Fibroblast of mammary gland (primary cell): Measurements from ENCODE around the gene MAP4K3.

ENCODE experiments used
- DNase-seq: peaks from one replicate; pipeline ENCODE4 v3.0.0-alpha.2; 2010; ENCODE audit warnings: low read depth
- H3K4me3 ChIP-seq: 2 replicates; pipeline ENCODE4 v1.5.1; 2011; ENCODE audit warnings: low read depth, mild to moderate bottlenecking, low read length, moderate library complexity; ENCODE audit not compliant: control insufficient read depth
- CTCF ChIP-seq: conservative IDR thresholded peaks from 2 replicates; pipeline ENCODE4 v1.5.1; 2011; ENCODE audit warnings: low read depth, low read length, inconsistent platforms; ENCODE audit not compliant: control insufficient read depth, insufficient read depth

MAP4K3 gene

GRCh38 chr2:39320162-39320561 lies 116.9 kb downstream of the MAP4K3 start:
- no peak overlapping the region for H3K4me3 ChIP-seq
- DNase-seq = no peak
- TF ChIP-seq CTCF = no peak

GRCh38 chr2:39313575-39313974 lies 123.5 kb downstream of the MAP4K3 start:
- H3K4me3 ChIP-seq = no peak overlapping the region
- peak; percentile 54 for DNase-seq
- no peak for TF ChIP-seq CTCF

- no peak overlapping the region for H3K4me3 ChIP-seq
- no peak for DNase-seq
- TF ChIP-seq CTCF = no peak
Observed at GRCh38 chr2:39311469-39311868, 125.6 kb downstream of the MAP4K3 start.

- no peak overlapping the region for H3K4me3 ChIP-seq
- no peak for TF ChIP-seq CTCF
- no peak for DNase-seq
Observed at GRCh38 chr2:39308778-39309177, 128.3 kb downstream of the MAP4K3 start.

GRCh38 chr2:39306626-39307025 lies 130.5 kb downstream of the MAP4K3 start:
- no peak overlapping the region for H3K4me3 ChIP-seq
- no peak for DNase-seq
- no peak for TF ChIP-seq CTCF

GRCh38 chr2:39304729-39305128 lies 132.4 kb downstream of the MAP4K3 start:
- H3K4me3 ChIP-seq = no peak overlapping the region
- peak; percentile 3 for DNase-seq
- TF ChIP-seq CTCF = no peak

GRCh38 chr2:39304200-39304599 lies 132.9 kb downstream of the MAP4K3 start:
- no peak overlapping the region for H3K4me3 ChIP-seq

More at GRCh38 chr2:39304200-39304599, 132.9 kb downstream of the MAP4K3 start:
- TF ChIP-seq CTCF = no peak
- peak; percentile 10 for DNase-seq
